GM19328 (cell line): ENCODE results near the gene SNED1.

Experiments used
- ATAC-seq: cut with Tn5 transposase; IDR thresholded peaks from one replicate; pipeline ENCODE4 v1.9.1; 2021; ENCODE audit warnings: mild to moderate bottlenecking, moderate library complexity; ENCODE audit not compliant: unreplicated experiment

Gene SNED1

DNA sequence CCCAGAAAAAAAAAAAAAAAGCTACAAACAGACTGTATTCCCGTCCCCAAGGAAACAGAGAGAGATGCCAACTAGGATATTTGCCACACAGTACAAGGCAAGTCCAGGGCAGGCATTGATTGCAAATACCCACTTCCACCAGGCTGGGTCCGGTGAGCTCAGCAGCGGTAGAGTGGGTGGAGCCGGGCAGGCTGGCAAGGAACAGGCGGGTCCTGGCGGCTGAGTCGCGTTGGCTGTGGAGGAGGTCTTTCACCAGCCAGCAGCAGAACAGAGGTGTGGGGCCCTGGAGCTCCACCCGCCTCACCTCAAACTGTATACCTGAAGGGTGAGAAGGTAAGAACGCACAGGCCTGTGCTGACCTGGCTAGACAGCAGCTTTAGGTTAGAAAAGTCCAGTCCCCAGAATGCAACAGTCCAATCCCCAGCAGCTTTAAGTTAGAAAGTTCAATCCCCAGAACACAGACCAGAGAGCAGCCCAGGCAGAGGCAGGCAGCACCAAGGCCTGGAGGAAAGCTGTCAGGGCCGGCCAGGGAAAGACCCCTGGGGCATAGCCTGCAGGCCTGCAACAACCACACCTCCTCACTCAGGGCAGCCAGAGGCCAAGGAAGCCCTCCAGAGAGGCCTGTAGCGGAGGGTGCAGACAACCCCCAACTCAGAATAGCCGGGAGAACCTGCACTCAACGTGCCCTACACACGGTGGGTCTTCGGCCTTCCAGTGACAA is 125.6 kb downstream of the SNED1 start:
- ATAC-seq, result no peak

DNA sequence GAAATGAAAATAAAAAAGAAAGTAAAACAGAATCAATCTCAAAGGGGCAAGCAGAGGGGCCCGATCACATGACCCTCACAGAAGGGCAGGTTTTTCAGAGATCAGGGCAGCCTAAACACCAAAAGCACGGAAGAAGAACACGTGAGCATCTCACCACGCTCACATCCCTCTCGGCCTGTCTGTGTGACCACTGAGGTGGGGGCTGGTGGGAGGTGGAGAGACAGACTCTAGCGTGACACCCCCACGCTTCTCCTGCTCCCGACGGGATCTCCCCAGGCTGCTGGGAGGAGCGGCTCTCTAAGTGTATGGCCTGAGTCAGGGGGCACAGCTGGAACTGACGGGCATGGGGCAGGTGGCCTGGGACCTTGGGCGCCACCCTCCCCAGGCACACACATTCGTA is 127.2 kb downstream of the SNED1 start:
- no peak for ATAC-seq

DNA sequence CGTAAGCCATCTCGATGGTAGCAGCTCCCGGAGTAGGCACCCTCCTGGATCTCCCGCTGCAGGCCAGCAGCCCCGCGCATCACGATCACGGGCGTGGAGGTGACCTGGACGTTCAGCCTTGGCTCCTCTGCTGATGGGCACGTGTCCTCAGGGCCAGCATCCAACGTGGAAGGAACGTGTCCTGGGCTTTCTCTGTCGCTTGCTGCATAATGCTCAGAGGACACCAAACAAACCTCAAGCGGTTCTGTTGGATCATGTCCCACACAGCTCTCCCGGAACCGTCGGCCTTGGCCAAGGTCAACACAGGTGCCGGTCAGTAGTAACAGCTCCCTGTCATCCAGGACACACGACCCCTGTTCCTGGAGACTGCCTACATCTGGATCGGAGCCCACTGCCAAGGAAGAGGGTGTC is 127.8 kb downstream of the SNED1 start:
- ATAC-seq, result no peak

DNA sequence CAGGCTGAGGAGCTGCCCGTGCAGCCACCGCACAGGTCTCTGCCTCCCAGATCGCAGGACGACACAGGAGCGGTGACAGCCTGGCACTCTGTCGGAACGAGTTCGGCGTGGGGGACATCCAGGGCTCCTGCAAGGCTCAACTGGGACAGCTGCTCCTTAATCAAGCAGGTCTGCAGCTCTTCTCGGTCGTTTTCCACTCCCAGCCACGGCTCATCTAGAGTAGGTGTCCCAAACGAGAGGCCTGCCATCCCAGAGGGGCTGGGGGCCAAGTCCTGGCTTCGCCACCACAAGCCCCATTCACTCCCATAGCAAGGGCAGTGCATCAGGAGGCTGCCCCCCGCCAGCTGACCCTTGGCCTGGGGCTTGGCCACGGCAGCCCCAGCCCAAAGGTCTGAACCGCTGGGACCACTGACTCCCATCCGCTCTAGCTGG is 128.4 kb downstream of the SNED1 start:
- no peak for ATAC-seq

DNA sequence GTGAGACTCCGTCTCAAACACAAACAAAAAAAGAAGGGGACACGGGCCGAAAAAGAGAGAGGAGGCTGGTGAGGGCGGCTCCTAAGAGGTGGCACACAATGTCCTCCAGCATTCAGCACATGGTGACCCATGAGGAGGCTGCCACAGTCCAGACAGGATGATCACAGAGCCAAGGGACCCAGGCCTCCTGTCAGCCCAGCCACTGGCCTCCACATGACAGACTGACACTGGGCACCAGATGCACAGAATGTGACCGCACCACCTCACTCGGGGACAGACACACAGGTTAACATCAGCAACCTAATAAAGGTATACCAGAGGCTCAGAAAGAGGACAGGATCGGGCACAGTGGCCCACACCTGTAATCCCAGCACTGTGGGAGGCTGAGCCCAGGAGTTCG is 129.8 kb downstream of the SNED1 start:
- ATAC-seq, result no peak

DNA sequence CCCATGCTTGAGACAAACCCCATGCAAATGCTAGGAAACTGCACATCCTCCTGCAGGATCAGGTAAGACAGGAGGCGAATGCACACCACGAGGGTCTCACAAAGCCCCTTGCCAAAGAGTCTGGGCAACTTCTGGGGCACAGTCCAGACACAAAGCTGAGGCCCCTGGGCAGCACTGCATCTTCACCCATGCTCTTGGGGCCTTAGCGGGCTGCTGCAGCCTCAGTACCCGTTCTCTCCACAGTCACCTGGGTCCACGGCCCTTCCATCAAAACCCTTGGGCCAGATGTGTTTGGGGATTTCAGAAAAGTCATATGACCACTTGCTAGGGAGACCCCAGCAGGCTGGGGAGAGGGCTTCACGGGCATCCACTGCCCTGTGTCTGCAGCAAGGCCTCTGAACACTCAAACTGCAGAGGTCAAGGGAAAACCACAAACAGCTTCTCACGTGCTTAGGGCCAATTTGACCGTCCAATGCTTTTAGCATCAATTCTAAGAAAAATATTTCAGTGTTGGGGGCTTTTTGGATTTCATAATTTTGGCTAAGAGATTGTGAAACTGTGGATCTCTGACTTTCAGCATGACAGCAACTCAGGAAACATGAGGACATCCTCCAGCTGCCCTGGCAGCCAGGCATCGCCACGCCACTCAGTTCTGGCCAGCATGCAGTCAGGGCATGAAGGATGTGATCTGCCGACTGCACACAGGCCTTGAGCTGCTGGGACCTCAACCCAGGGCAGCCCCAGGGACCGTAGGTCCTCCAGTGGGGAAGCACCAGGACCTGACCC is 130.9 kb downstream of the SNED1 start:
- ATAC-seq, result no peak

DNA sequence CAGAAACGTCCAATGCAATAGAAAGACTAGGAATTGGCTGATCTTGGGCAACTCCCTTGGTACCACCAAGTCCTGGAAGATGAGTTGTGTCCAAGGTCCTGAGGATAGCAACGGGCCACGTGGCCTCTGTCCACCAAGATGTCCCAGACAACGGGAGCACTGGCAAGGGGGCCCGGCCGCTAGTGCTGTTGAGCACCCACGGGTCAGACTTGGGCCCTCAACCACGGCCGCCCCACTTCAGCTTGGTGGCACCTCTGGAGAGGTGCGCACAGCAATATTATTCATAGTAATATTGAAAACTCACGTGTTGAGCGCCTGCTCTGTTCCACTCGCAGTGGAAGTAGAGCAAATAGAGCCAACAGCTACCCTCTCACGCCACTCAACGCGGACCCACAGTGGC is 131.9 kb downstream of the SNED1 start:
- no peak for ATAC-seq

DNA sequence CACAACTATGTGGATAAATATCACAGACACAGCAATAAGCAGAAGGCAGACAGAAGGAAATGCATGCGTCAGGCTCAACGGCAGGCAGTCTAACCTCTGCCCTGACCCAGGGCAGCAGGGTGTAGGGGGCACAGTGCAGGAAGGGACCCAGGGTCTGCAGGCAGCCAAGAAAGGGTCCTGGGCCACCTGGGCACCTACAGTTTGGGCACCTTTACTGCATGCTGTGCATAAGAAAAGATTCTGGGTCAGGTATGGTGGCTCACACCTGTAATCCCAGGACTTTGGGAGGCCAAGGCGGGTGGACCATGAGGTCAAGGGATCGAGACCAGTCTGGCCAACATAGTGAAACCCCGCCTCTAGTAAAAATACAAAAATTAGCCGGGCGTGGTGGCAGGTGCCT is 133.1 kb downstream of the SNED1 start:
- no peak for ATAC-seq

DNA sequence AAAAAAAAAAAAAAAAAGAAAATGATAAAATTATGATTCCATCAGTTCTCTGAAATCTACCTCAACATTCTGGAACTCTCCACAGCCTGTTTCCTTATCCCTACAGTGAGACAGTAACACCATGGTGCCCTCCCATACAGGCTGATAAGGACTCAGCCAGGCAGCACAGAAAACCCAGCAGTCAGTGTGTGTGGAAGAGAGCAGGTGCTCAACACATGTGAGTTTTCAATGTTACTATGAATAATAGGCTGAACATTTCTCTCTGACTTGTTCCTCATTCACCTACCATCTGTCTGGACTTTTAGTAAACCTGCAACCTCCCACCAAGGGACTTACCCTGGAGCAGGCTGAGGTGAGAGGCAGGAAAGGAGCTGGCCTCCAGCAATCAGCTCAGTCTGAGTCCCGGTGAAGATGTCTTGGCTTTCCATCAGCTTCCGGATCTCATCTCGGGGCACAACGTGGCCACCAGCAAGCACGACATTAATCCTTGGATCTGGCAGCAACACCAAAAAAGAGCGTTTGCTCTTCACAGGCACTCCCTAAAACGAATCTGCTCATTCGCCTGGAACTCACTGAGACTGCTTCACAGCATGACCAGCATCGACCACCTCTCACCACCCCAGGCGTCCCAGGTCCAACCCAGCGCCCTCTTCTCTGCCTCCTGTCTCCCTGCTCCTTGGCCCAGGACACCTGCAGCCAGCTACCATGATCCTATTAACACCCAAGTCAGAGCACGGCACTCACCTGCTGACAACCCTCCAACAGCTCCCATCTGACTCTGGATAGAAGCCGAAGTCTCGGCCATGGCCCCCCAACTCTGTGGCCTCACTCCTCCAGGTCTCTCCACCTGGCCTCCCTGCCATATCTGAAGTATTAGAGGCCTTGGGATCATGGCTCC is 134.4 kb downstream of the SNED1 start:
- ATAC-seq, result no peak

DNA sequence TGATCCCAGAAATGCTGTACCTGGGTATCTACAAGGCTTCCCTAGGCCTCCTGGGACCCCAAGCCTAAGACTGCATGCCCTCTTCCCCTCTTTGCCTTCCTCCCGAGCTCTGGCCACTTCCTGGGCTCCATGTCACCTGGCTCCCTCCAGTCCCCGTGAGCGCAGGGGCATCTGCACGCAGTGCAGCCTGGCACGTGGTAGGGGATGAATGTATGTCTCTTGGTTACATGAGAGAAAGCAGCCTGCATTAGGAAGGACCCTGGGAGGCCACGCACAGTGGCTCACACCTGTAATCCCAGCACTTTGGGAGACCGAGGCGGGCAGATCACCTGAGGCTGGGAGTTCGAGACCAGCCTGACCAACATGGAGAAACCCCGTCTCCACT is 135.0 kb downstream of the SNED1 start:
- no peak for ATAC-seq

DNA sequence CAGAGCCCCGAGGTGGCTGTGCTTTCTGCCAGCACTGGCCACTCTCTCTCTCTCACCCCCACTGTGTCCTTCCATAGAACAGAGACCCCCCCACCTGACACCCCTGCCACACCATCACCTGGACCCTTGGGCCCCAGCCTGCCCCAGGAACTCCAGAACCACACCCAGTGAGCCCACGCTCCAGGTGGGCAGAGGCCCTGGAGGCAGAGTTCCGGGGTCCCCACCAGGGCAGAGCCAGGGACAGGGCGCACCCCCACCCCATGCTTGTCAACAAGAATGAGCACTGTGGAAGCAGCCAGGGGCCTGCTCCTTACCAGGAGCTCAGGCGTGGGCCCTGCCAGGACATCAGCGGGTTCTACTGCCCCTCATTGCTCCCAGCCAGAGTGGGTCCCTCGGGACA is 136.3 kb downstream of the SNED1 start:
- ATAC-seq, result no peak

DNA sequence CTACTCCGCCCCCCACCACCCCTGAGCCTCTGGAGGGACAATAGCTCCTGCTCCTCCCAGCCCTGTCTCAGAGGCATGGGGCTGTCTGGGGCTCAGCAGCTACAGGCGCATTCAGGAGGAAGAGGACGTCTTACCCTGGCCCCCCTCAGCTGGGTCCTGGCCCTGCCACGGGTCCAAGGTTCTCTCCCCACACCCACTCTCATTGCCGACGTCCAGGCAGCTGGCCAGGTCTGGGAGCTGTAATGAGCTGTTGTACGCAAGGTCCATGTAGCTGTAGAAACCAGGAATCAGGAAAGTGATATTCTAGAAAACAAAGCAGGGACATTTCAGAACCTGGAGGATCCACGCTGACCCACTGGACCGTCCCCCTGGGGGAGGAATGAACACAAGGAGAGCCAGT is 137.3 kb downstream of the SNED1 start:
- no peak for ATAC-seq

DNA sequence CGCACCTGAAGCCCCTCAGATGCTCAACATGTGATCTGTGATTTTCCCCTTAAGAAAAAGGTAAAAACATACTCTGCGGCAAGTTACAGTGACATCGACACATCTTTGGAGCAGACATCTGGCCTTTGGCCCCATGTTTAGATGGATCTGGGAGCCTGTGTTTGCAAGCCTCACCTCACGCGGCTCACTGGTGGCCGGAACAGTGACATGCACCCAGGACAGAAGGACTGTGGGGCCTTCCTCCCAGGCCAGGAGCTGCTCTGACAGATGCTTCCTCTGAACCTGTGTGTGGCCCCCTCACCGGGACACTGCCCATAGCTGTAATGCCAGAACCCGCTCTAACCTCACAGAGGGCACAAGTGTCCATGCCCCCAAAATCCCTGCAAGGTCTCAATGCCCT is 137.8 kb downstream of the SNED1 start:
- no peak for ATAC-seq

DNA sequence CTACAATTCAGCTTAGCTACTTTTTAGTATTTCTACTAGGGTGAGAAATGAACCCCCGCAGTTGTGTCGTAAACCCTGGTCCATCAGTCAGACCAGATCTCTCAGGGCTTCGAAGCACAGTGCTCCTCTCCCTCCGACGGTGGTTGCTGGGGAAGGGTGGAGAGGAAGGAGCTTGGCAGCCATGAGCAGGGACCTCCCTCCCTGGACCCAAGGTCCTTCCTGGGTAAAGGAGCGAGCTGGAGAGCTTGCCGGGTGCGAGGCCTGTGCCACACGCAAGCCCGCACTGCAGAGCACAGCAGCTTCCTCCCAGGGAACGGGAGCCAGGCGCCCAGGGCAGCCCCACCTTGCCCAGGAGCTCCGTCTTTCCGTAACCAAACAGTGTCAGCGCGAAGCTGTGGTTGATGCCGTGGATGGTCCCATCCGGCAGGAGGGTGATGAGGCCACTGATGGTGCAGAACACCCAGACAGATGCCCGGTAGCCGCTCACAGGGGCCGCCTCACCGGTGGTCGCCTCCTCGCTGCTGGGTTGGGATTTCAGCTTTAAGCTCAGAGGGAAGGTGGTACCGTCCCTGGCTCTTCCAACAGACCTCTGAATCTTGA is 138.3 kb downstream of the SNED1 start:
- ATAC-seq, result no peak

DNA sequence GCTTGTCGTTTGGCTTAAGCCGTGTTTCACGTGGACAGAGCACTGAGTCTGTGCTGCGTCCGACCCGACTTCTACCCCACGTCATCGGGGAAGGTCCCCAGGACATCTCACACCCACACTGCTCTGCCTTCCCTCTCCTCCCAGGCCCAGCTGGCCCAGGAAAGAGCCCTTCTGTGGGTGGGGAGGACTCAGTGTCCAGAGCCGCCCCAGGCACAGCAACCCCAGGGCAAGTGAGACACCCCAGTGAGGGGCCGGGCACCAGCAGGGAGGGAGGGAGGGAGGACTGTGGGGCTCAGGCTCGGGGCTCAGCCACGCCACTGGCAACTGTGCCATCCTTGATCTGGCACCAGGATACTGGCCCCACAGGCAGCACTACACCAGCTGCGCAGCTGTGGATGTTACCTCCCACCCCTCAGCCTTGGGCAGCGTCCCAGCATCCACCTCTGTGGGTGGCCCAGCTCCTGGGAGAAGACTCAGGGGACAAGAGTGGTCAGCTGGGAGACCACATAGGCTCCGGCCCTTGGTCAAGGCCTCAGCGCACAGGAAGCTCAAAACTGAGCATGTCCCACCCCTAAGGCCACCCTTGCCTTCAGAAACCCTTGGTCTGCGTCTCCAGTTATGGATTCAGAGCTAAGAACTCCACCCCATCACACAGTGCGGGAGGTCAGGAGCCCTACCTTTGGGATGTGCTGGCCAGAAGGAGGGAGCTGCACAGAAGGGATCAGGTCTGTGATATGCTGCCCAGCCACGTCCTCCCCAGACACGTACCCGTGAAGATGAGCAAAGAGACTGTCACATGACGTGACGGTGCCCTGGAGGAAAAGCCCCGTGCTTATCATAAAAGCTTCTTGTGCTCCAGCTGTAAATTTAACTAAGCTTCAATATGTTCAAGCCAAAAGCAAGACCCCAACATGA is 139.1 kb downstream of the SNED1 start:
- no peak for ATAC-seq

DNA sequence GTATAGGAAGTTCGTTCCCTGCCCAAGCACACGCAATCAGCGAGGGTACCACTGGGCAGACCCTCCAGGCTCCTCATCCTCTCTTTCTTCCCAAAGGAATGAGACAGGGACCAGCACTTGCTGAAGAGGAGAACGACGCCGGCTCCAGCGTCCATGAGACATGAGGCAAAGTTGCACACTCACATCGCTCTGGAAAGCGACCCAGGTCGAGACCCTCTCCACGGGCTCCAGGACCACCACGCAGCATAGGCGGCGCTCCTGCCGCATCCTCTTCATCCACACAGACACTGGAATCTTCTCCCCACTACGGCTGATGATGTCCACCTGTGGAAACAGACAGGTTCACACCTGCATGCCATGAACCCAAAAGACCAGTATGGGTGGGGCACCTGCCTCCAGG is 140.1 kb downstream of the SNED1 start:
- ATAC-seq, result no peak

DNA sequence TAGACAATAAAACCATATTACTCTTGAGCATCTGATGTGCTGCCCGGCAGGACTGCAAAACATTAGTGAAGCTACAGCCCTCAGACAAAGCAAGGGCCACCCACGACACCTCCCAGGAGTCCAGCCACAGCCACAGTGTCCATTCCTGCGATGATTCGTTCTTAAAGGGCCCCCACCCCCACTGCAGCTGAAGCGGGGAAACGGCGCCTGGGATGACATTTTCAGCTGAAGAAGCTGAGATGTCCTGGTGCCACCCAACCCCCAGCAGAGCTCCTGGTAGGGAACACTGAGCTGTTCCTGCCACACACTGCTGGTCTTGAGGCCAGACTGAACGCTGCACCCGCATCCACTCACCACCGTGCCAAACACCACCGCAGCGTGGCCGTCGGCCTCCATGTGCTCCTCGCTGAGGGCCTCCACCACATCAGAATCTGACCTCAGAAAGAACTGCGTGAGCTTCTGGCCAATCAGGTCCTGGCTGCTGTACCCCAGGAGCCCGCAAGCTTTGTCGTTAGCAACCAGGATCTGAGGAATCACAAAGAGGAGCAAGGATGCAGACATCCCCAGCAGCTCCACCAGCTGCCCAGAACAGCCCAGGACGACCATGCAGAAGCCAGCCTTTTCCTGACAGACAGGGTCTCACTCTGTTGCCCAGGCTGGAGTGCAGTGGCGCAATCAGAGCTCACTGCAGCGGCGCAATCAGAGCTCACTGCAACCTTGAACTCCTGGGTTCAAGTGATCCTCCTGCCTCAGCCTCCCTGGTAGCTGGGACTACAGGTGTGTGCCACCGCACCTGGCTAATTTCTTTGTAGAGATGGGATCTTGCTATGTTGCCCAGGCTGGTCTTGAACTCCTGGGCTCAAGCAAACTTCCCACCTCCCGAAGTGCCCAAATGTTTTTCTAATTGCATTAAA is 141.4 kb downstream of the SNED1 start:
- no peak for ATAC-seq

DNA sequence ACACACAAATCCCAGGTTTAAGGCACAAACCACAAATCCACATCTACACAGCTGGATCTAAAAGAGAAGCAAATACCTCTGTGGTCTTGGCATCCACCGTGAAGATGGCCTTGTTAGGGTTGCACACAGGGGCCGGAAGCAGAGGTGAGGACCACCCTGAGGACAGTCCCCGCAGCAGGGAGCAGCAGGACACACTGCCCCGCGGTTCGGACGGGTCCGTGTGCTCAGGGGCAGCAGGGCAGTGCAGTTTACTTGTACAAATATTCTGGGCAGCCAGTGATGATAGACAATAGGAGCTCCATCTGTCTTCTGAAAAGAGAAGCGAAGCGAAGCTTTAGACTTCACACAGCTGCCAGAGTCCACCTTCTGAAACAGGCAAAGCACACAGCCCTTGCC is 142.0 kb downstream of the SNED1 start:
- ATAC-seq, result no peak

DNA sequence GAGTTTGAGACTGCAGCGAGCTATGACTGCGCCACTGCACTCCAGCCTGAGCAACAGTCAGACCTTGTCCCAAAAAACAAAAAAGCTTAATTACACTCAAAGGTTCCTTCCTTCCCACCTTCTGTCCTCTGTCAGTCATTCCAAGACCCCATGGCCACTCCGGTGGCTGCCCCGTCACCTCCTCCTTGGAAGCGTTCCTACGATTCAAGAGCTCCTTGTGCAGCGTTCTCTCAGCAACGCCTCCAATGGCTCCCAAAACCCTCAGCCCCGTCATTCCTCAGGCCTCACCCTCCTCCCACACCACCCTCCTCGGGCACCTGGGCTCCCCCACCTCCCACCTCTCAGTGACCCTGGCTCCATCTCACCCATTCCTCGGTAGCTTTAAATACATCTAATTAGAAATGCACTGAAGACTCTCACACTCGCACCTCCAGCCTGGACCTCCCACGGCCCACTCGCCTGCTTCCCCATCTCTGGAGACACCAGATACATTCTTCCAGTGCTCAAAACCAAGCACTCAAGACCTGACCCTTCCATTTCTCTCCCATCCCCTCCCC is 142.9 kb downstream of the SNED1 start:
- no peak for ATAC-seq
